ENCODE measurements around the gene TTC4. TPM values are rescaled to one million over a fixed set of nuclear protein-coding genes. Genes with fewer than 3 reads are reported as not detected.

TTC4 gene
- total and polyA plus RNA-seq, 2 of the 4 experiments (the other 2 are of a cell fraction) = 21.6 to 27.1 TPM

- Histone ChIP-seq H3K9me1 (ENCODE audit: insufficient read depth, low read length) (no peaks in the 10 kb centered on the region), H2AK5ac (ENCODE audit: low read depth, low read length) (no peak overlapping the region), H3K4me3 (ENCODE audit: insufficient read depth, low read depth, low read length) (no peak overlapping the region), H3K27me3 (ENCODE audit: control insufficient read depth, insufficient read depth, low read length) (no peaks in the 10 kb centered on the region), H3K27ac (ENCODE audit: insufficient read depth, low read length) (no peak overlapping the region), H3K4me2 (ENCODE audit: low read depth, low read length) (peak overlapping the region; percentile 17; the same call in 1 of the 2 replicates), H3K4ac (ENCODE audit: low read depth, low read length) (no peak overlapping the region), H3K23ac (ENCODE audit: low read depth, low read length) (no peak overlapping the region), H3K9ac (ENCODE audit: low read depth, low read length) (no peak overlapping the region), H4K5ac (ENCODE audit: low read depth, low read length) (no peak overlapping the region), H3K18ac (ENCODE audit: low read depth, low read length) (no peak overlapping the region), H3K9me3 (ENCODE audit: control insufficient read depth, insufficient read depth, low read length) (peaks cover 6% of the 10 kb centered on the region), H4K91ac (ENCODE audit: insufficient read depth, low read depth, low read length) (no peak overlapping the region), H2AK9ac (replicated peaks; ENCODE audit: low read depth, low read length, poor library complexity) (no peak overlapping the region), H3K36me3 (ENCODE audit: control insufficient read depth, insufficient read depth, low read length) (peaks cover 33% of the 10 kb centered on the region), H2BK5ac (ENCODE audit: low read depth, low read length, poor library complexity, severe bottlenecking) (no peak overlapping the region), H4K8ac (ENCODE audit: low read depth in 2 of 2, low read length in 2 of 2) (no peak overlapping the region), H2BK120ac (ENCODE audit: low read depth, low read length) (no peak overlapping the region), H3K4me1 (ENCODE audit: control insufficient read depth, insufficient read depth, low read length) (peaks cover 3% of the 10 kb centered on the region; the same call in 1 of the 2 replicates), H2BK15ac (ENCODE audit: low read depth, low read length) (no peak overlapping the region), H3K79me1 (ENCODE audit: low read depth in 1 of 2, low read length in 2 of 2) (no peaks in the 10 kb centered on the region), H2AFZ (replicated peaks; ENCODE audit: low read length, poor library complexity) (no peak overlapping the region), H3K14ac (replicated peaks; ENCODE audit: low read depth, low read length) (no peak overlapping the region), H4K20me1 (ENCODE audit: insufficient read depth, low read length) (no peaks in the 10 kb centered on the region), H2BK20ac (ENCODE audit: low read depth, low read length) (no peak overlapping the region), H3K56ac (ENCODE audit: extremely low read depth, insufficient read depth, low read length) (no peak overlapping the region)
- dilution Hi-C loops (cut with HindIII; ENCODE audit: low sequenced_read_pairs, unreplicated experiment) (no loop called here), in situ Hi-C loops (cut with MboI; ENCODE audit: low sequenced_read_pairs) (no loop called here), intact Hi-C loops (cut with micrococcal nuclease) (no loop called here)
- 100% methylated on average over 1 of the region's 3 CpGs; no CpG with 5 or more reads in 1 of the 2 experiments for WGBS, 2 experiments (ENCODE audit: extremely low coverage in 2 of 2, insufficient read length in 1 of 2)
- TF ChIP-seq, protein P1, sequence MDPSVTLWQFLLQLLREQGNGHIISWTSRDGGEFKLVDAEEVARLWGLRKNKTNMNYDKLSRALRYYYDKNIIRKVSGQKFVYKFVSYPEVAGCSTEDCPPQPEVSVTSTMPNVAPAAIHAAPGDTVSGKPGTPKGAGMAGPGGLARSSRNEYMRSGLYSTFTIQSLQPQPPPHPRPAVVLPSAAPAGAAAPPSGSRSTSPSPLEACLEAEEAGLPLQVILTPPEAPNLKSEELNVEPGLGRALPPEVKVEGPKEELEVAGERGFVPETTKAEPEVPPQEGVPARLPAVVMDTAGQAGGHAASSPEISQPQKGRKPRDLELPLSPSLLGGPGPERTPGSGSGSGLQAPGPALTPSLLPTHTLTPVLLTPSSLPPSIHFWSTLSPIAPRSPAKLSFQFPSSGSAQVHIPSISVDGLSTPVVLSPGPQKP (IDR thresholded peaks at IDR 0.05; ENCODE audit: borderline replicate concordance, low read depth, low read length) = no peak
- ATAC-seq (ENCODE audit: low read depth) = peak; percentile 91
- POLR2A ChIA-PET (ENCODE audit: unreplicated experiment) = no interaction called here
- BruUV-seq (replicated peaks) = no TSS peak
- peak; percentile 51 for DNase-seq
- CTCF ChIA-PET = interaction anchor here (0.5 to 0.9 kb wide), 2 partner anchors 12 to 46 kb away, joined by 3 to 5 read pairs; no protein-coding TSS in a partner anchor
Observed at GRCh38 chr1:54728027-54728426, 12.4 kb downstream of the TTC4 start.

All from IMR-90 (cell line).